NCI-H524 treated with DMSO at 0.1 percent for 48 hours (cell line): ENCODE measurements around the gene ROM1.
A peak's percentile ranks its signal among the peaks of the same experiment; 100 is the strongest.
"Not testable (repeated sequence)": the region's sequence is repeated elsewhere in the genome, so short reads cannot be mapped to it uniquely, and the experiment has no call there.

Source experiments
- DNase-seq: peaks from one replicate; lab custom pipeline; 2025; lab: John Stamatoyannopoulos, UW

Gene ROM1

DNA sequence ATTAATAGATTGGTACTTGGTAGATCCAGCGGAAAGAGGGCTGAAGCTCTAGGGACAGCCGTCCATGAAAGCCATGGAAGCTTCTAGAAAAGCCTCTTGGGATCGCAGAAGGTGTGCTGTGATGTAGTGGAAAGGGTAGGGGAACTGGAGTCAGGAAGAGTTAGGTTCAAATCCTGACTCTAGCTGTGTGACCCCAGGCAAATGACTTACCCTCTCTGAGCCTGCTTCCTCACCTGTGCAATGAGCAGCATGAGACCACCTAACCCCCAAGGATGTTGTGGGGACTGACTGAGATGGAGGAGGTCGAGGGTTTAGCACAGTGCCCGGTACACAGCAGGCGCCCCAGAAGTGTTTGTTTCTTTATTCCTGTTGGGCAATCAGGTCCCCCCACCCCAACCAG lies 2.7 kb upstream of the ROM1 start:
- DNase-seq: no peak

DNA sequence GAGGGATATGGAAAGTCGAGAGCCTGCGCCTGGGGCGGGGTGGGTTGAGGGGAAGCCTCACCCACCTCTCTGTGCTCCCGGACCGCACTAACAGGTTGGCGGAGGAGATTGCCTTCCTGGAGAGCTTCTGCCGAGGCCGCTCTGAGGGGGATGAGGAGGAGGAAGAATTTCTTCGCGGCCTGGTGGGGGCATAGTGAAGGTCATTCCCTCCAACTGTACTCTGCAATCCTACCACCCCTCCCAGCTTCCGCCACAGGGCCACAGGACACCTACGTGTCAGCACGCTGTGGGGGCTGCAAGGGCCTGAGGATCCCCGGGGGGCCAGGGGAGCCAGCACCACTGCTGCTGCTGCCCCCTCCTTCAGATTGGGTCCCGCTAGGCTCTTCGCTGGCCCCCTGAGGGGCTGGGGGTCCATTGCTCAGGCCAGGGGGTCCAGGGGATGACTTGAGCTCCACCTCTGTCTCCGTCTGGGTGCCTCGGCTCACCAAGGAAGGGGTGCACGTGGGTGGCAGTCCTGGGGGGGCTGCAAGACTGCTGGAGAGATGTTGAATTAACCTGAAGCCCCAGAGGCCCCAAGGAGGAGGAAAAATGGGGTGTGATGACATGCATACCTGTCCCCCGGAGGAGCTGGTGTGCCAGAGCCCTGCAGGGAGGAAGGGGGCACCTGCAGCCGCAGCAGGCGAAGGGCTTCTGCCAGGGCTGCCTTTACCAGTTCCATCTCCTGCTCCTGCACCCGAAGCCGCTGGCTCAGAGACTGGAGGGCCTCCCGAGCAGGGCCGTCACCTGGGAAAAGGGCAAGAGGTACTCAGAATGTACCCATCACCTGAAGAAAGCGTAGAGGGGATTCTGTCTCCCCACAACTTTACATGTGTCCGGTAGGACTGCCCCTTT lies 2.0 kb upstream of the ROM1 start:
- DNase-seq: no peak

DNA sequence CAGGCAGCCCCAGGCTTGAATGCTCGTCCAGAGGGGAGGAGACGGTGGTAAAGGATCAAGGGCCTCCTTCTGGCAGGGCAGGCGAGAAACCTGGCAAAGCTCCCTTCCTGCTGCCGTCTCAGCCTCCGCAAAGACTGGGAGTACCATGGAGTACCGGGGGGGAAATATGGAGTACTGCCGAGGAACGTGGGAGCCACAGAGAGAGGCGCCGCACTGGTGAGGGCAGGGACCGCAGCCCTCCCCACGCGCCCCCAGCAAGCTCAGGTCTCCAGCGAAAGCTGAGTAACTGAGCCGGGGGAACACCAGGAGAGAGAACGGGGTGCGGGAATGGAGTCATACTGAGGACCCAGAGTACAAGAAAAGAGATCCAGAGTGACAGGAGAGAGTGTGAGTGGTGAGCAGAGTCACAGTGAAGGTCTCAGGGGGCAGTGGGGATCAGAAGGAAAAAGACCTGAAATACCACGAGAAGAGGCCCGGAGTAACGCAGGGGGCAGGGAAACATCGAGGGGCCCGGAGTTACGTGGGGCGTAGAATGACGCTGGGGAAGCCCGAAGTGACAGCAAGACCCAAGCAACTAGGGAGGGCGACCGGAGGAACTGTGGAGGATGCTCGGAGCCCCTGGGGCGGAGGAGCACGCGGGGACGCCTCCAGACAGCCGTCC lies 1.2 kb upstream of the ROM1 start:
- no peak for DNase-seq

DNA sequence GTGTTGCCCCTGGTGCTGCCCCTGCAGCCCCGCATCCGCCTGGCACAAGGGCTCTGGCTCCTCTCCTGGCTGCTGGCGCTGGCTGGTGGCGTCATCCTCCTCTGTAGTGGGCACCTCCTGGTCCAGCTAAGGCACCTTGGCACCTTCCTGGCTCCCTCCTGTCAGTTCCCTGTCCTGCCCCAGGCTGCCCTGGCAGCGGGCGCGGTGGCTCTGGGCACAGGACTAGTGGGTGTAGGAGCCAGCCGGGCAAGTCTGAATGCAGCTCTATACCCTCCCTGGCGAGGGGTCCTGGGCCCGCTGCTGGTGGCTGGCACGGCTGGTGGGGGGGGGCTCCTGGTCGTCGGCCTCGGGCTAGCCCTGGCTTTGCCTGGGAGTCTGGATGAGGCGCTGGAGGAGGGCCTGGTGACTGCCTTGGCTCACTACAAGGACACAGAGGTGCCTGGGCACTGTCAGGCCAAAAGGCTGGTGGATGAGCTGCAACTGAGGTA lies 278 bp downstream of the ROM1 start:
- no peak for DNase-seq

- no peak for DNase-seq
These were observed 1.2 kb downstream of the ROM1 start for GRCh38 chr11:62614275-62614674.

- no peak for DNase-seq
These were observed 2.5 kb downstream of the ROM1 start for GRCh38 chr11:62615521-62615920.

- not testable (repeated sequence) for DNase-seq
These were observed 3.9 kb downstream of the ROM1 start for GRCh38 chr11:62616957-62617356.

DNA sequence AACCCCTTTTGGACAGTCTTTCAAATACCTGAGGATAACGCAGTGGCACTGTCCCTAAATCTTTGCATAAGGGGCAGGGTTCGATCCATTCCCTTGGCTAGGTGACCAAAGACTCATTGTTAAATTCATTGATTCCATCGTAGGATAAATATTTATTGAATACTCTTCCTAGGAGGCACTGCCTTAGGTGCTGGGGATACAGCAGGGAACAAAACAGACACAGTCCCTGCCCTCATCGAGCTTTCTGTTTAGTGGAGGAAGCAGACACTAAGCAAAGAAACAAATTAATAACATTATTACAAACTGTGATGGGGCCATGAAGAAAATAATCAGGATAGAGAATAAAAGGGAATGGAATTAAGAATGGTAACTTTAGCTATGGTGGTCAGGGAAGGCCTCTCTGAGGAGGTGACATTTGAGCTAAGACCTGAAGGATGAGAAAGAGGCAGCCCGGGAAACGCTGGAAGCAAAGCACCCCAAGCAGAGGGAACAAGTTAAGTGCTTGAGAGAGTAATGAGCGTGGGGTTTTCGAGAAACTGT lies 8.0 kb downstream of the ROM1 start:
- DNase-seq: no peak

- DNase-seq: peak; percentile 86
These were observed 8.8 kb downstream of the ROM1 start, which contains the start of gene B3GAT3 for GRCh38 chr11:62621567-62622470. Gene B3GAT3 (minus strand): TSS chr11:62621986. CDS start chr11:62621947, 39 bp downstream.

- no peak for DNase-seq
These were observed 9.5 kb downstream of the ROM1 start for GRCh38 chr11:62622476-62623089.

- no peak for DNase-seq
These were observed 14.7 kb downstream of the ROM1 start for GRCh38 chr11:62627713-62628112.

DNA sequence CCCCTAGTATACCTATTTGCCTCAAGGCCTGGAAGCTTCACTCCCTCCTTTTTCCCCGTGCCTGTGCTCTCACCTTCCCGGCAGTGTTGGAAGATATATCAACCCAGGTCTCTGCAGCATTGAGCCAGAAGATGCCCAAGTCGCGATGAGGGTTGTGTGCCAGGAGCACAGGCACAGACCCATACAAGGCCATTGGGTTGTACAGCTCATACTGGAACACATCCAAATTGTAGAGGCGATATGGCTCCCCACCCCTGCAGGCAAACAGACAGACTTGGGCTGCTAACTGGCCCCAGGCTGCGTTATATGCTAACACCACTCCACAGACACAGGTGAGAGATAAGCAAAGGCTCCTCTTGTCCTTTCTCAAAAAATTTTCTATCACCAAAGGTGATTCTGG lies 19.4 kb downstream of the ROM1 start:
- no peak for DNase-seq

DNA sequence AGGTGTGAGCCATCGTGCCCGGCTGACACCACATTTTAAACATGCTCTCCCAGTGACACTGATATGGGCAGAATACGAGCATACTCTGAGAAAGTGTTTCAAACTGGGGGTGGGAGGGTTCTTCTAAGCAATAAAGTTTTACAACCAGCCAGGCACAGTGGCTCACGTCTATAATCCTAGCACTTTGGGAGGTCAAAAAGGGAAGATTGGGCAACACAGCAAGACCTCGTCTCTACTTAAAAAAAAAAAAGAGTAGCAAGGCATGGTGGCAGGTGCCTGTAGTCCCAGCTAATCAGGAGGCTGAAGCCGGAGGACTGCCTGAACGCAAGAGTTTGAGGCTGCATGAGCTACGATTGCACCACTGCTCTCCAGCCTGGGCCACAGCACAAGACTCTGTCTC lies 31.2 kb downstream of the ROM1 start:
- DNase-seq: no peak

DNA sequence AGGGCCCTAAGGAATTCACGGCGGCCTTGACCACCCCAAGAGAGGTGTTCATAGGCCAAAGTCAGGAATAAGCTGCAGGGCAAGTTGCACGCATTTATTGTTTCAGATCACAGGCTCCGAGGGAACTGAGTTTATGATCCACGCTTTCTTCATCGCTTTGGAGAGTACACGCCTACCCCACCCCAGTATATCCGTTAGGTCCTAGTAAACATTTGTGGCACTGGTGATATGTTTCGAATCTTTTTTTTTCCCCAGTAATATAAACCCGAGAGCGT lies 32.6 kb downstream of the ROM1 start:
- DNase-seq: no peak

- peak; percentile 88 for DNase-seq
These were observed 33.1 kb downstream of the ROM1 start, which contains the start of gene GANAB for GRCh38 chr11:62645946-62646824. Gene GANAB (minus strand): TSS chr11:62646613. CDS start chr11:62646599, 14 bp downstream.

GRCh38 chr11:62646825-62647608 lies 34.0 kb downstream of the ROM1 start:
- no peak for DNase-seq

DNA sequence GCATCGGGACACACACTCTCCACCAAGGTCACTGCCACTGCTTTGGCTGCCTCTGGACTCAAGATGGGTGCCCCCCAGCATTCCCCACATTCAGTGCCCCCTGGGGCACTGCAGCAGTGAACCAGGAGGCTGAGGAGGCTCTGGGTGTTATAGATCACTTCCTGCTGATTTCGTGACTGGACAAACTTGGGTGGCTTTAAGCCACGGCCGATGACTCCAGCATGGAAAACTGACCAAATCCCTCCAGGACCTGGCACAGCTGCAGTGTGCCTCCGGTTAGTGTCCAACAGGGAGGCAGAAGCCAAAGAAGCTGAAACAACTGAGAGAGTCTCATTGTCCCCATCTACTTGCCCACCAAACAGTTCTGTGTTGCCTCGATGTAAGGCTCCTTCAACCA lies 34.5 kb downstream of the ROM1 start:
- DNase-seq: no peak

DNA sequence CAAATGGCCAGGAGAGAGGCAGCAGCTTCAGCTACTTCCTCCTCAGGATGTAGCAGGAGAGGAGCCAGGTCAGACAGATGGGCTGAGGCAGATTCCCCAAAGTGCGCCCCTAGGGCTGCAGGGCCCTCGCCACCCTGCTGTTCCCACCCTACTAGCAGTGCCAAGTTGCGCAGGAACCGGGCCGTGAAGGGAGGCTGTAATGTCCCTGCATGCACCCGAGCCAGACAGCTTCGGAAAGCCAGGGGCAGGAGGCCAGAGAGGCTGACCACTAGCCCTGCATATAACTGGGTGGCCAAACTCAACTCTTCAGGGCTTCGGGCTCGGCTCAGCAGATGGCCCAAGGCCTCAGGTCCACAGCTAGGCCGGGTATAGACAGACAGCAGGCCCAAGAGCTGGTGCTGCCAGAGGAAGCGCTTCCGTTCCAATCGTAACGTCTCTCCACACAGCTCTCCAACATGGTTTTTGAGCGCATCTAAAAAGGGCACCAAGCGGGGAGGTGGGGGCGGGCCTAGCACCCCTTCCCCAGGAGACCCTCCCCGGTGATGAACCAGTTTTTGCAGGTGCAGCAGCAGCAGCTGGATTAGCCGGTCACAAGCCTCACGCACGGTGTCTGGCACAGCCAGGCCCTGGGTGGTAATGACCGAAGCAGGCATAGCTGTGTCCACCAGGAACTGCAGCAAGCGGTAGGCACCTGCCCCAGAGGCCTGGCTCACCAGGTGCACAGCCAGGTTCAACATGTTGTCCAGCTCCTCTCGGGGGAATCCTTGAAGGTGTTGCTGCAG lies 35.3 kb downstream of the ROM1 start:
- no peak for DNase-seq

DNA sequence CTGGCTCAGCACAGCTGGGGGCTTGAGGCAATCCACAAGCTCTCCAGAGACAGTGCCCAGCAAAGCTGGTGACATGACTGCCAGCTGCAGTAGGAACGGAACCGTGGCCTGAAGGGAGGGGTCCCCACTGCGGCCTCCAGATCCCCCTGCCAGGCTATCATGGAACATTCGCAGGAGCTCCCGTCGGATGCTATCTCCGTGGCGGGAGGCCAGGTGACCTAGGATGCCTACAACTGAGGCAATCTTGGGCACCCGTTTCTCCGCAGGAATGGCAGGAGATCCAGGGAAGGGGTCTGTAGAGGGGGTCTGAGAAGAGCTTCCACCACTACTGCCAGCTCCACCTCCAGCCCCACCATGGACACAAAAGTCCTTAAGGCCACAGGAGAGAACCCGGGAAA lies 35.9 kb downstream of the ROM1 start:
- no peak for DNase-seq
